HepG2 (cell line): ENCODE data around the gene ANKRD22. TPM values are rescaled to one million over a fixed set of nuclear protein-coding genes. Genes with fewer than 3 reads are reported as not detected.
A peak's percentile ranks its signal among the peaks of the same experiment; 100 is the strongest.

Experiments used
- AGO2 ChIP-seq: fragments of 200-400 bp; formaldehyde crosslinking; optimal IDR thresholded peaks from 2 replicates; pipeline ENCODE3; 2017; ENCODE audit warnings: mild to moderate bottlenecking, low read depth, low read length, moderate library complexity
- ARID2 ChIP-seq: sonication (generic); formaldehyde crosslinking; IDR thresholded peaks from 2 replicates; pipeline ENCODE4 v1.8.1; 2022; ENCODE audit warnings: mild to moderate bottlenecking, missing genetic modification reagents, borderline replicate concordance
- ARNTL ChIP-seq: sonication (generic); formaldehyde crosslinking; IDR thresholded peaks from 2 replicates; pipeline ENCODE4 v1.4.0; 2020; ENCODE audit warnings: mild to moderate bottlenecking, missing genetic modification reagents
- DPF2 ChIP-seq: sonication (generic); formaldehyde crosslinking; IDR thresholded peaks from 2 replicates; pipeline ENCODE4 v1.4.0; 2020; ENCODE audit warnings: mild to moderate bottlenecking, low read depth, missing genetic modification reagents, borderline replicate concordance
- ESRRA ChIP-seq: sonication (generic); formaldehyde crosslinking; IDR thresholded peaks from 2 replicates; pipeline ENCODE4 v1.5.1; 2020; ENCODE audit warnings: mild to moderate bottlenecking, low read depth, missing genetic modification reagents
- GPN1 ChIP-seq: sonication (generic); formaldehyde crosslinking; IDR thresholded peaks from 2 replicates; pipeline ENCODE4 v1.5.1; 2020; ENCODE audit warnings: missing genetic modification reagents, borderline replicate concordance
- HCFC1 ChIP-seq: fragments of 150-350 bp; IDR thresholded peaks from 2 replicates; pipeline ENCODE4 v1.6.1; 2014; ENCODE audit warnings: low read depth, low read length
- HDAC2 ChIP-seq: sonication (generic); formaldehyde crosslinking; IDR thresholded peaks from 2 replicates; pipeline ENCODE4 v1.4.0; 2020; ENCODE audit warnings: missing genetic modification reagents
- HIVEP1 ChIP-seq: sonication (generic); formaldehyde crosslinking; IDR thresholded peaks from 2 replicates; pipeline ENCODE4 v1.4.0; 2020; ENCODE audit warnings: mild to moderate bottlenecking, missing genetic modification reagents
- MEF2D ChIP-seq: sonication (generic); formaldehyde crosslinking; IDR thresholded peaks from 2 replicates; pipeline ENCODE4 v1.5.1; 2020; ENCODE audit warnings: mild to moderate bottlenecking, missing genetic modification reagents
- NFAT5 ChIP-seq: sonication (generic); formaldehyde crosslinking; IDR thresholded peaks from 2 replicates; pipeline ENCODE4 v1.4.0; 2020; ENCODE audit warnings: missing genetic modification reagents
- SRY ChIP-seq: sonication (generic); formaldehyde crosslinking; IDR thresholded peaks from 2 replicates; pipeline ENCODE4 v1.8.0; 2022; ENCODE audit warnings: mild to moderate bottlenecking, missing genetic modification reagents
- TGIF2 ChIP-seq: IDR thresholded peaks from 2 replicates; pipeline ENCODE4 v1.6.1; 2016; ENCODE audit warnings: control low read depth, missing compliant biosample characterization
- ZEB1 ChIP-seq: IDR thresholded peaks from 2 replicates; pipeline ENCODE4 v1.6.1; 2012; ENCODE audit warnings: mild to moderate bottlenecking, low read depth, inconsistent platforms; ENCODE audit not compliant: insufficient replicate concordance
- ZMYM2 ChIP-seq: sonication (generic); formaldehyde crosslinking; IDR thresholded peaks from 2 replicates; pipeline ENCODE4 v1.8.0; 2022; ENCODE audit warnings: mild to moderate bottlenecking, missing genetic modification reagents
- ZNF264 ChIP-seq: sonication (generic); formaldehyde crosslinking; IDR thresholded peaks from 2 replicates; pipeline ENCODE4 v1.4.0; 2020; ENCODE audit warnings: missing genetic modification reagents
- ZNF501 ChIP-seq: sonication (generic); formaldehyde crosslinking; IDR thresholded peaks from 2 replicates; pipeline ENCODE4 v1.5.1; 2020; ENCODE audit warnings: mild to moderate bottlenecking, moderate library complexity, missing genetic modification reagents
- ZNF589 ChIP-seq: sonication (generic); formaldehyde crosslinking; conservative IDR thresholded peaks from 2 replicates; pipeline ENCODE4 v1.8.0; 2022; ENCODE audit warnings: mild to moderate bottlenecking, moderate library complexity, missing genetic modification reagents
- ZNF660 ChIP-seq: sonication (generic); formaldehyde crosslinking; IDR thresholded peaks from 2 replicates; pipeline ENCODE4 v1.5.1; 2020; ENCODE audit warnings: mild to moderate bottlenecking, low read depth, missing genetic modification reagents, borderline replicate concordance
- polyA plus RNA-seq, 8 experiments: library from polyadenylated mRNA; depleted of rRNA in 3 of 8; stranded (reverse) in 7 of 8; unstranded in 1 of 8; fragments of >200 nt; fragmentation: Illumina TruSeq in 4 of 8; extraction: Trizol in 4 of 8; gene quantifications; 2 replicates each; pipeline versions ENCODE4 v1.2.1 to v1.2.3, GENCODE V29; 2011 to 2016; ENCODE audit warnings: low read depth in 4 of 8, missing spikeins in 1 of 8, mixed read lengths in 1 of 8; ENCODE audit not compliant: insufficient read depth in 1 of 8
- total RNA-seq, 5 experiments: library from RNA; depleted of rRNA; stranded (reverse); fragments of >200 nt; fragmentation: Illumina TruSeq; extraction: Trizol; gene quantifications; 2 replicates each; pipeline ENCODE4 v1.2.3, GENCODE V29; 2016; ENCODE audit warnings: low read depth in 1 of 5
- TF ChIP-seq, protein P1 (sequence below): sonication (generic); formaldehyde crosslinking; IDR thresholded peaks from 2 replicates; pipeline ENCODE4 v1.4.0; 2020; ENCODE audit warnings: missing genetic modification reagents
- TF ChIP-seq, protein P2 (sequence below): sonication (generic); formaldehyde crosslinking; IDR thresholded peaks from 2 replicates; pipeline ENCODE4 v1.8.0; 2022; ENCODE audit warnings: mild to moderate bottlenecking, missing genetic modification reagents, moderate library complexity

The ANKRD22 gene
- total and polyA plus RNA-seq, 2 of the 13 experiments (the other 11 are each of a cell fraction or from before 2014, with no cell fraction given): not detected

DNA sequence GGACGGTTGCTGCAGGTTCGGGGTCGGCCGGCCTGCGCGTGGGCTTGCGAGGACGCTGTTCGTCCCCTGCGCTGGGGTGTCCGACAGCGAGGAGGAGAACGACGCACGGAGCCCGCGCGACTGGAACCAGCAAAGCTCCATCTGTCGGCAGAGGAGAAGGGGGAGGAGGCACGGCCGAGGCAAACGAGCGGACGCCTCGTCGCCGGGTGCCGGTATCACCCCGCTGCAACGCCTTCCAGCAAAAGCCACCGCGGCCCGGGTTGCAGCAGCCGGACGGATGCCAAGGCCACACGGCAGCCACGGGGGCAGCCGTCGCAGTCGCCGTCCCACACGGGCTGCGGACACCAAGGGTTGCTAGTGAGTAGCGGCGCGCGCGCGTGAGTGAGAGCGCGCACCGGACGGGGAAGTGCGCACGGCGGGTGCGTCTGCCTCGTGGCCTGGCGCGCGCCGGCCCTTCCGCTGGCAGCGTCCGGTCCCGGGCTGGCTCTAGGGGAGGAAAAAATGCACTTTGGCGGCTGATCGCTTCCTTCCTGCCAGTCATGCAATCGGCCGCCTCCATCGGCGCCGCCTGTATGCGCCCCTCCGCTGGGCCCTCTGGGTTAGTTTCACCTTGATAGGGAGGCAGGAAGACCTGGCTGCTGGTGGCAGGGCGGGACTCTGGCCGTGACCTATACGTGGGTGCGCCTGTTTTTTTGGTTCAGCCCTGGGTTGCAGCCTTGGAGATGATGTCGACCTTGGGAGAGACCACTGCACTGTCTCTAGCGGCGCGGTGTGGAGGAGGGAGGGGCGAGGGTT, 28.8 kb upstream of the ANKRD22 start (continued):
- TF ChIP-seq, protein P1, sequence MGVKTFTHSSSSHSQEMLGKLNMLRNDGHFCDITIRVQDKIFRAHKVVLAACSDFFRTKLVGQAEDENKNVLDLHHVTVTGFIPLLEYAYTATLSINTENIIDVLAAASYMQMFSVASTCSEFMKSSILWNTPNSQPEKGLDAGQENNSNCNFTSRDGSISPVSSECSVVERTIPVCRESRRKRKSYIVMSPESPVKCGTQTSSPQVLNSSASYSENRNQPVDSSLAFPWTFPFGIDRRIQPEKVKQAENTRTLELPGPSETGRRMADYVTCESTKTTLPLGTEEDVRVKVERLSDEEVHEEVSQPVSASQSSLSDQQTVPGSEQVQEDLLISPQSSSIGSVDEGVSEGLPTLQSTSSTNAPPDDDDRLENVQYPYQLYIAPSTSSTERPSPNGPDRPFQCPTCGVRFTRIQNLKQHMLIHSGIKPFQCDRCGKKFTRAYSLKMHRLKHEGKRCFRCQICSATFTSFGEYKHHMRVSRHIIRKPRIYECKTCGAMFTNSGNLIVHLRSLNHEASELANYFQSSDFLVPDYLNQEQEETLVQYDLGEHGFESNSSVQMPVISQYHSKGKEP (CRISPR knock-in tag): peak; percentile 29; the same call in 1 of the 2 replicates
- peak; percentile 45 for TF ChIP-seq AGO2
- peak; percentile 71; the same call in 1 of the 2 replicates for TF ChIP-seq ZNF589
- no peak for TF ChIP-seq ZNF660 (CRISPR knock-in tag)
- TF ChIP-seq ESRRA (CRISPR knock-in tag): 0 out of 2 replicates have a peak, but pooled peaks have one; percentile 54
- peak; percentile 91 for TF ChIP-seq ZNF501 (CRISPR knock-in tag)
- 0 out of 2 replicates have a peak, but pooled peaks have one; percentile 53 for TF ChIP-seq ZNF264 (CRISPR knock-in tag)
- TF ChIP-seq HDAC2 (CRISPR knock-in tag): peak; percentile 35; the same call in 1 of the 2 replicates
- no peak for TF ChIP-seq GPN1
- TF ChIP-seq HCFC1: no peak
- TF ChIP-seq ARID2: peak; percentile 66; the same call in 1 of the 2 replicates
- TF ChIP-seq, protein P2, sequence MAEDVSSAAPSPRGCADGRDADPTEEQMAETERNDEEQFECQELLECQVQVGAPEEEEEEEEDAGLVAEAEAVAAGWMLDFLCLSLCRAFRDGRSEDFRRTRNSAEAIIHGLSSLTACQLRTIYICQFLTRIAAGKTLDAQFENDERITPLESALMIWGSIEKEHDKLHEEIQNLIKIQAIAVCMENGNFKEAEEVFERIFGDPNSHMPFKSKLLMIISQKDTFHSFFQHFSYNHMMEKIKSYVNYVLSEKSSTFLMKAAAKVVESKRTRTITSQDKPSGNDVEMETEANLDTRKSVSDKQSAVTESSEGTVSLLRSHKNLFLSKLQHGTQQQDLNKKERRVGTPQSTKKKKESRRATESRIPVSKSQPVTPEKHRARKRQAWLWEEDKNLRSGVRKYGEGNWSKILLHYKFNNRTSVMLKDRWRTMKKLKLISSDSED: no peak
- TF ChIP-seq ZEB1: no peak
- TF ChIP-seq MEF2D (CRISPR knock-in tag): no peak; the same call in 1 of the 2 replicates
- TF ChIP-seq NFAT5 (CRISPR knock-in tag): no peak
- TF ChIP-seq ARNTL: no peak
- 0 out of 2 replicates have a peak, but pooled peaks have one; percentile 36 for TF ChIP-seq ZMYM2 (CRISPR knock-in tag)
- TF ChIP-seq DPF2 (CRISPR knock-in tag): no peak
- 0 out of 2 replicates have a peak, but pooled peaks have one; percentile 71 for TF ChIP-seq SRY (CRISPR knock-in tag)
- peak; percentile 30; the same call in 1 of the 2 replicates for TF ChIP-seq TGIF2
- peak; percentile 62; the same call in 1 of the 2 replicates for TF ChIP-seq HIVEP1 (CRISPR knock-in tag)
